GM12878 (cell line): ENCODE measurements around the gene ARVCF. TPM values are rescaled to one million over a fixed set of nuclear protein-coding genes. Genes with fewer than 3 reads are reported as not detected.

Experiments
- ATAC-seq: fragments of 200-7000 bp; cut with Tn5 transposase; 3 replicates; pipeline ENCODE4 v1.9.1; 2020; ENCODE audit warnings: mild to moderate bottlenecking, moderate library complexity
- BruUV-seq: library from RNA; stranded (reverse); fragments of 400-500 nt; replicated peaks from 2 replicates; lab custom pipeline; 2021; lab: Mats Ljungman, UMichigan
- CTCF ChIA-PET: fragments of 300-600 bp; sonication (Branson Sonifier 250); formaldehyde crosslinking; extraction: SDS; loops from one replicate; lab custom pipeline; 2021; ENCODE audit warnings: inconsistent platforms; lab: Yijun Ruan, JAX
- POLR2A ChIA-PET: fragments of 350-600 bp; formaldehyde crosslinking; extraction: SDS; loops from one replicate; lab custom pipeline; 2021; ENCODE audit warnings: inconsistent platforms; lab: Charles Lee
- RAD21 ChIA-PET: fragments of 300-600 bp; sonication (Branson Sonifier 250); formaldehyde crosslinking; loops from one replicate; lab custom pipeline; 2023; ENCODE audit warnings: antibody characterized with exemption; ENCODE audit not compliant: unreplicated experiment; lab: Charles Lee
- SMC1A ChIA-PET: fragments of 300-600 bp; sonication (Branson Sonifier 250); formaldehyde crosslinking; loops from one replicate; lab custom pipeline; 2023; ENCODE audit not compliant: unreplicated experiment, uncharacterized antibody; lab: Charles Lee
- DNase-seq: peaks from one replicate; pipeline ENCODE4 v3.0.0-alpha.2; 2011; ENCODE audit warnings: low read depth, low spot score
- FAIRE-seq: peaks from 3 replicates; lab custom pipeline; 2011; peaks lifted over from hg19 to GRCh38; lab: Jason Lieb, UNC
- H2AFZ ChIP-seq: 2 replicates; pipeline ENCODE4 v1.6.0; 2011; ENCODE audit warnings: low read depth, low read length, control low read depth; ENCODE audit not compliant: control insufficient read depth
- H3K27ac ChIP-seq: 2 replicates; pipeline ENCODE4 v1.5.1; 2011; ENCODE audit warnings: control low read depth; ENCODE audit not compliant: control insufficient read depth, insufficient read depth
- H3K27me3 ChIP-seq, 2 experiments: replicated peaks in 1 of 2; 2 replicates each; pipeline versions ENCODE4 v1.6.0 to v1.6.1; 2011; ENCODE audit warnings: low read length in 1 of 2; ENCODE audit not compliant: control insufficient read depth in 2 of 2, insufficient read depth in 2 of 2
- H3K36me3 ChIP-seq, 2 experiments: 2 replicates each; pipeline ENCODE4 v1.5.1; 2011; ENCODE audit warnings: low read length in 1 of 2; ENCODE audit not compliant: control insufficient read depth in 2 of 2, insufficient read depth in 2 of 2
- H3K4me1 ChIP-seq: 2 replicates; pipeline ENCODE4 v1.6.1; 2011; ENCODE audit warnings: mild to moderate bottlenecking, low read length, moderate library complexity, mixed read lengths; ENCODE audit not compliant: control insufficient read depth, insufficient read depth
- H3K4me2 ChIP-seq: 2 replicates; pipeline ENCODE4 v1.6.0; 2011; ENCODE audit warnings: control low read depth; ENCODE audit not compliant: control insufficient read depth, insufficient read depth
- H3K4me3 ChIP-seq: fragments of 200-600 bp; sonication (generic); 2 replicates; pipeline ENCODE4 v1.5.1; 2016
- H3K79me2 ChIP-seq: 2 replicates; pipeline ENCODE4 v1.6.0; 2011; ENCODE audit warnings: low read length; ENCODE audit not compliant: control insufficient read depth, insufficient read depth
- H3K9ac ChIP-seq: 2 replicates; pipeline ENCODE4 v1.8.0; 2011; ENCODE audit warnings: low read length, control low read depth, mixed read lengths; ENCODE audit not compliant: control insufficient read depth, insufficient read depth
- H3K9me3 ChIP-seq: replicated peaks from 3 replicates; pipeline ENCODE4 v1.5.1; 2011; ENCODE audit warnings: mild to moderate bottlenecking, low read length; ENCODE audit not compliant: control insufficient read depth, insufficient read depth
- H4K20me1 ChIP-seq: 2 replicates; pipeline ENCODE4 v1.6.0; 2011; ENCODE audit not compliant: control insufficient read depth, insufficient read depth
- BMI1 ChIP-seq: fragments of 450-650 bp; IDR thresholded peaks from 2 replicates; pipeline ENCODE4 v1.6.1; 2016; ENCODE audit warnings: mild to moderate bottlenecking, moderate library complexity, borderline replicate concordance
- STAT1 ChIP-seq: fragments of 450-650 bp; conservative IDR thresholded peaks from 2 replicates; pipeline ENCODE4 v1.6.1; 2014; ENCODE audit warnings: antibody characterized with exemption, mild to moderate bottlenecking
- ZSCAN29 ChIP-seq: fragments of 450-650 bp; IDR thresholded peaks from 2 replicates; pipeline ENCODE4 v1.6.1; 2017; ENCODE audit warnings: mild to moderate bottlenecking, moderate library complexity
- WGBS: methylation state at CpG from one replicate; pipeline ENCODE4 v1.1.6; 2016; ENCODE audit warnings: low lambda C conversion rate; ENCODE audit not compliant: insufficient replicate concordance, insufficient coverage; ENCODE audit errors: missing lambda C conversion rate; 5-methylcytosine and 5-hydroxymethylcytosine counted together
- in situ Hi-C: fragments of 300-500 bp; cut with MboI; formaldehyde crosslinking; loops from 9 replicates; pipeline ENCODE4 v1.14.3; 2018; ENCODE audit warnings: mixed read lengths
- intact Hi-C: fragments of 100-400 bp; cut with micrococcal nuclease; formaldehyde crosslinking; loops from one replicate; pipeline ENCODE4 v1.14.2; 2022; ENCODE audit not compliant: unreplicated experiment
- polyA plus RNA-seq, 11 experiments: library from polyadenylated mRNA; depleted of rRNA in 4 of 11; unstranded in 6 of 11; stranded (reverse) in 5 of 11; fragments of >200 nt; fragmentation: Nextera tagmentation in 4 of 11; fragmentation: Illumina TruSeq in 1 of 11; extraction: Ambion mirVana in 4 of 11; extraction: Trizol in 1 of 11; gene quantifications; 1 replicate in 1 of 11; 2 replicates in 10 of 11; pipeline versions ENCODE4 v1.2.1 to v1.2.3, GENCODE V29; 2011 to 2016; ENCODE audit warnings: inconsistent platforms in 2 of 11, missing spikeins in 2 of 11, low read depth in 1 of 11
- total RNA-seq, 4 experiments: library from RNA; depleted of rRNA in 3 of 4; stranded (reverse); fragments of >200 nt in 3 of 4; fragmentation: Illumina TruSeq in 1 of 4; extraction: Trizol in 1 of 4; gene quantifications; 2 replicates each; pipeline versions ENCODE4 v1.2.1 to v1.2.3, GENCODE V29; 2013 to 2021

Gene ARVCF
- total and polyA plus RNA-seq, 10 of the 15 experiments (the other 5 are each of a cell fraction or from before 2014, with no cell fraction given) = 0.13 to 1.9 (median 1.0) TPM; not detected in 2

DNA sequence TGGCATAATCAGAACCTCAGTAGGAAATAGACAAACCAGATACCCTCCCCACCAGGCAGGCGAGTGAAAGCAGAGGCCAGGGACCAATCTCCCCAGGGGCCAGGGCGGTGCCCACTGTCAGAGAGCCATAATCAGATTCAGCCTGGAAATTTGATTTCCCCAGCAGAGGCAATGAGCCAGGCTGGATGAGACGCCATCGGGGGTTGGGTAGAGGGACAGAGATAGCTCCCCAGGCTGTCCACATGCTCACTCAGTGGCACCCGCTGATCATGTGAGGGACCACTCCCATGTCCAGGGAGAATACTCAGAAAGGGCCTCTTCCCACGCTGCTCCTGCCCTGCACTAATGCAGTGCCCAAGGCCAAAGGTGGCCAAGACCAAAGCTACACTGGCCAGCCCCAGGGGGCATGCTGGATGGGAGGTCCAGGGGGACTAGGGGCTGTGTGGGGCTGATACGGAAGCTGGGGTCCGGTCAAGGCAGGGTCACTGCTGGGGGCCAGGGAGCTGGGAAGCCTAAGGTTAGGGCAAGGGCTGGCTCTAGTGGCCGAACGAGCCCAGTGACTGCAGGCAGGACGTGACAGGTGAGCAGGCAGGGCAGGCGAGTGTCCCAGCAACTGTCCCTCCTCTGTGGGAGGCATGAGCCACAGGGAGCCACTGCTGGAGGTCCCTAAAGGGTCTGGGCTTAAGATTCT, 19.8 kb downstream of the ARVCF start (continued):
- TF ChIP-seq STAT1 = no peak
- TF ChIP-seq BMI1 = no peak

DNA sequence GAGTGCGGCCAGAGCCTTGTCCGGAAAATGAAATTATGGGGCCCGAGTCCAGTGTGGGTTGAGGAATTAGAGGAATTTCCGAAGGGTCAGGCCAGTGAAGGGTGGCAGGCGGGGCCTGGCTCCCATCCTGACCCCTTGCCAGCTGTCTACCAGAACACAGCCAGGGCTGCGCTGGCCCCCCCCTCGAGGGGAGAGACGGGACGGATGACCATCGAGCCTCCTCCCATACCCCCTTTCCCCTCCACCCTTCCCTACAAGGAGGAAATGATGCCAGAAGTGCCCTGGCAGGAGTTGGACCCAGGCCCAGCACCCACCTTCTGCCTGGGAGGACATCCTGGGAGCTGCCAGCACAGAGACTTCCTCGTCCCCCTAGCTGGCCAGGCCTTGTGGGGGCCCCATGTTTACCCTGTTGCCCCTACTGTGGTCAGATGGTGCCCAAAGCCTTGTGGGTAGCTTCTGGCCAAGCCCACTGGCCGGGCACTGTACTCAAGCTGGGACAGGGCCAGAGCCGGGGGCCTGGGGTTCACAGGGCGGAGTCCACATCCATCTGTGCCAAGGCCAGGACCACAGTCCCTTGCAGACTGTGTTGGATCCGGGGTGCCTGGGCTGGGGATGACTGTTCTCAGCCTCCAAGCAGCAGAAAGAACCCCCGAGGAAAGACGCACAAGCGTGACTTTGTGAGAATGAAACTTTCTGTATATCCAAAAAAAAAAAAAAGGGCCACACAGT, 20.8 kb downstream of the ARVCF start:
- Histone ChIP-seq H3K4me3 (no peak overlapping the region), H3K27me3 (peaks cover 0 to 2% of the 10 kb centered on the region in 2 experiments; a peak in 3 of 4 replicates), H3K4me2 (no peak overlapping the region), H3K4me1 (no peaks in the 10 kb centered on the region), H2AFZ (no peak overlapping the region)
- 32% methylated on average over 18 of the region's 18 CpGs for WGBS
- RAD21 ChIA-PET = no interaction called here
- no peak for TF ChIP-seq ZSCAN29
- TF ChIP-seq, all 136 proteins: peak for 0
- BruUV-seq = no TSS peak
- ChIA-PET POLR2A (no interaction called here), CTCF (no interaction called here), SMC1A (no interaction called here)
- FAIRE-seq (no peak), DNase-seq (no peak), ATAC-seq (no peak)
- no peaks in the 10 kb centered on the region for H3K79me2 ChIP-seq
- no peaks in the 10 kb centered on the region for H4K20me1 ChIP-seq
- no peaks in the 10 kb centered on the region for H3K9me3 ChIP-seq
- H3K9ac ChIP-seq = no peak overlapping the region
- no peak overlapping the region for H3K27ac ChIP-seq
- H3K36me3 ChIP-seq = no peaks in the 10 kb centered on the region
- intact Hi-C loops = no loop called here
- in situ Hi-C loops = no loop called here
